Breast epithelium (tissue), 3 donors: ENCODE data around the gene LLCFC1.

Source experiments
- CTCF ChIP-seq, 3 donors: fragments of 450-650 bp; IDR thresholded peaks; one replicate each; pipeline ENCODE4 v1.5.1; 2016 to 2017; ENCODE audit warnings: antibody characterized with exemption in 3 of 3, mild to moderate bottlenecking in 3 of 3, moderate library complexity in 3 of 3
- POLR2AphosphoS5 ChIP-seq, 3 donors: sonication (generic); formaldehyde crosslinking; IDR thresholded peaks; one replicate each; pipeline ENCODE4 v1.6.1; 2017; ENCODE audit warnings: antibody characterized with exemption in 3 of 3

- no peak for TF ChIP-seq CTCF (IDR thresholded peaks at IDR 0.05)
- TF ChIP-seq POLR2AphosphoS5 (IDR thresholded peaks at IDR 0.05) = no peak
Measured at GRCh38 chr7:142940966-142941535, 1.8 kb downstream of the LLCFC1 start.
